Loucy (cell line): ENCODE results near the gene CD79A.
A peak's percentile ranks its signal among the peaks of the same experiment; 100 is the strongest.

Experiments used
- H2AFZ ChIP-seq: fragments of 200-600 bp; sonication (generic); 2 replicates; pipeline ENCODE4 v1.6.0; 2016; ENCODE audit warnings: antibody characterized with exemption, mild to moderate bottlenecking, low read length, moderate library complexity
- H3F3A ChIP-seq: fragments of 200-600 bp; 2 replicates; pipeline ENCODE4 v1.6.0; 2016; ENCODE audit warnings: antibody characterized with exemption, low read depth, mild to moderate bottlenecking
- H3K27me3 ChIP-seq: fragments of 200-600 bp; sonication (generic); 2 replicates; pipeline ENCODE4 v1.6.1; 2014; ENCODE audit warnings: low read length, mild to moderate bottlenecking; ENCODE audit not compliant: insufficient read depth, poor library complexity, severe bottlenecking
- H3K36me3 ChIP-seq: fragments of 200-600 bp; sonication (generic); 2 replicates; pipeline ENCODE4 v1.6.1; 2016; ENCODE audit warnings: low read length; ENCODE audit not compliant: insufficient read depth
- H3K4me1 ChIP-seq: fragments of 200-600 bp; sonication (generic); 2 replicates; pipeline ENCODE4 v1.5.1; 2014; ENCODE audit warnings: low read length, mild to moderate bottlenecking; ENCODE audit not compliant: insufficient read depth, poor library complexity, severe bottlenecking
- H3K4me2 ChIP-seq: fragments of 200-600 bp; sonication (generic); 2 replicates; pipeline ENCODE4 v1.6.0; 2014; ENCODE audit warnings: antibody characterized with exemption, low read length, low read depth, mild to moderate bottlenecking; ENCODE audit not compliant: poor library complexity, severe bottlenecking
- H3K4me3 ChIP-seq: fragments of 200-600 bp; sonication (generic); 2 replicates; pipeline ENCODE4 v1.5.1; 2014; ENCODE audit warnings: low read length, mild to moderate bottlenecking, mixed read lengths; ENCODE audit not compliant: poor library complexity, severe bottlenecking
- H3K79me2 ChIP-seq: fragments of 200-600 bp; sonication (generic); 2 replicates; pipeline ENCODE4 v1.6.1; 2014; ENCODE audit warnings: low read length; ENCODE audit not compliant: insufficient read depth
- H3K9ac ChIP-seq: fragments of 200-600 bp; sonication (generic); 2 replicates; pipeline ENCODE4 v1.6.0; 2014; ENCODE audit warnings: mild to moderate bottlenecking, low read depth, low read length, moderate library complexity; ENCODE audit not compliant: poor library complexity, severe bottlenecking
- H3K9me2 ChIP-seq: fragments of 200-600 bp; sonication (generic); replicated peaks from 2 replicates; pipeline ENCODE4 v1.6.1; 2016; ENCODE audit warnings: low read depth, low read length, mixed read lengths
- H3K9me3 ChIP-seq: fragments of 200-600 bp; sonication (generic); 2 replicates; pipeline ENCODE4 v1.6.1; 2014; ENCODE audit warnings: mild to moderate bottlenecking, antibody characterized with exemption, low read length, low read depth; ENCODE audit not compliant: insufficient read depth
- H4K20me1 ChIP-seq: fragments of 200-600 bp; sonication (generic); 2 replicates; pipeline ENCODE4 v1.6.0; 2014; ENCODE audit warnings: antibody characterized with exemption, low read length, mild to moderate bottlenecking; ENCODE audit not compliant: insufficient read depth, poor library complexity, severe bottlenecking
- EZH2phosphoT487 ChIP-seq: fragments of 200-600 bp; IDR thresholded peaks from 2 replicates; pipeline ENCODE4 v1.6.1; 2018; ENCODE audit warnings: antibody characterized with exemption, mild to moderate bottlenecking, moderate library complexity, borderline replicate concordance
- TF ChIP-seq, protein P1 (sequence below): fragments of 200-600 bp; sonication (generic); conservative IDR thresholded peaks from 2 replicates; pipeline ENCODE4 v1.5.1; 2014; ENCODE audit warnings: mild to moderate bottlenecking, antibody characterized with exemption, low read length

Gene CD79A

DNA sequence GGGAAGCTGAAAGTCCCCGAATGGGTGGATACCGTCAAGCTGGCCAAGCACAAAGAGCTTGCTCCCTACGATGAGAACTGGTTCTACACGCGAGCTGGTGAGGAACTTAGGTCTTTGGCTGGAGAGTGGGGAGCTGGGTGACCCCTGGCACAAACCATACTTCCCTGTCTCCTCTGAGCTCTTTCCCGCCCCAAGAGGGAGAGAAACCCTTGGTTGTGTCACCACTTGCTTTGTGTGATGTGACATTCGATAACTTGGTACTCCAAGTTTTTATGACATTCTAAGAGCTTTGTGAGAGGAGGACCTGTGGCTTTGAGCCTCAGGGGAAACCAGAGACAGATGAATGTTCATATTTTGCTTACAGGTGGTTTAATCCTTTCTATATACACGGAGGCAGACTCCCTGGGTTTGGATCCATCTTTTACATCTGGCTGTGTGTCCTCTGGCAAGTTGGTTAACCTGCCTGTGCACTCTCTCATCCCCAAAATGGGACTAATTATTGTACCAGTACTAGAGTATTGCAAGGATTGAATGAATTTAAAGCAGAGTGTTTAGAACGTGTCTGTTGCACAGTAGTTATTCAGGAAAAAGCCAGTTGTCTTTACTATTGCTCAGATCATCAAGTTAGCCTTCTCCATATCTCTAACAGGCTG, 15.8 kb upstream of the CD79A start:
- H3K4me2 ChIP-seq = peak overlapping the region; percentile 92
- peak overlapping the region; percentile 93 for H3K4me3 ChIP-seq
- peaks cover 47% of the 10 kb centered on the region for H3K4me1 ChIP-seq
- no peak overlapping the region for H2AFZ ChIP-seq
- TF ChIP-seq EZH2phosphoT487 = no peak
- TF ChIP-seq, protein P1, sequence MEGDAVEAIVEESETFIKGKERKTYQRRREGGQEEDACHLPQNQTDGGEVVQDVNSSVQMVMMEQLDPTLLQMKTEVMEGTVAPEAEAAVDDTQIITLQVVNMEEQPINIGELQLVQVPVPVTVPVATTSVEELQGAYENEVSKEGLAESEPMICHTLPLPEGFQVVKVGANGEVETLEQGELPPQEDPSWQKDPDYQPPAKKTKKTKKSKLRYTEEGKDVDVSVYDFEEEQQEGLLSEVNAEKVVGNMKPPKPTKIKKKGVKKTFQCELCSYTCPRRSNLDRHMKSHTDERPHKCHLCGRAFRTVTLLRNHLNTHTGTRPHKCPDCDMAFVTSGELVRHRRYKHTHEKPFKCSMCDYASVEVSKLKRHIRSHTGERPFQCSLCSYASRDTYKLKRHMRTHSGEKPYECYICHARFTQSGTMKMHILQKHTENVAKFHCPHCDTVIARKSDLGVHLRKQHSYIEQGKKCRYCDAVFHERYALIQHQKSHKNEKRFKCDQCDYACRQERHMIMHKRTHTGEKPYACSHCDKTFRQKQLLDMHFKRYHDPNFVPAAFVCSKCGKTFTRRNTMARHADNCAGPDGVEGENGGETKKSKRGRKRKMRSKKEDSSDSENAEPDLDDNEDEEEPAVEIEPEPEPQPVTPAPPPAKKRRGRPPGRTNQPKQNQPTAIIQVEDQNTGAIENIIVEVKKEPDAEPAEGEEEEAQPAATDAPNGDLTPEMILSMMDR = no peak
- H3K9me2 ChIP-seq = no peaks in the 10 kb centered on the region
- H3K9me3 ChIP-seq = no peaks in the 10 kb centered on the region
- peaks cover 55% of the 10 kb centered on the region for H4K20me1 ChIP-seq
- H3K9ac ChIP-seq = peak overlapping the region; percentile 100
- H3K36me3 ChIP-seq = peaks cover 41% of the 10 kb centered on the region
- H3K27me3 ChIP-seq = peaks cover 5% of the 10 kb centered on the region
- no peaks in the 10 kb centered on the region for H3F3A ChIP-seq
- peaks cover 60% of the 10 kb centered on the region for H3K79me2 ChIP-seq

DNA sequence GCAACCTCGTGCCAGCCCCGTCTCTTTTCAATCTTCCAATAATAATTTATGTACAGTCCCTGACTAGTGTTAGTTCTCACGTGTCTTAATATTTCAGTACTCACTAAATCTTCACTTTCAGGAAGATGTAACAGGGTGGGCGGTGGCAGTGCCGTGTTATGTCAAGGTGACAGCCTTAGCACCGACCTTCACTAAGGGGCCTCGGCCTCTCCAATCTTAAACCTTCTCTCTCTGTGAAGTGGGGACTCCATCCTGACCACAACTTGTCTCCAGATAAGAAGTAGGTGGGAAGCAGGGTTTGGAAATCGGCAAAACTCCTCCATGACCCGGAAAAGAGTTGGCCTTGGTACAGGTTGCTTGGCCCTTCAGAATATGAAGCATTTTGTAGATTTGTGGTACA, 15.2 kb upstream of the CD79A start:
- Histone ChIP-seq H3K4me2 (peak overlapping the region; percentile 92), H3K4me1 (peaks cover 50% of the 10 kb centered on the region), H3K27me3 (peaks cover 5% of the 10 kb centered on the region), H3F3A (no peaks in the 10 kb centered on the region), H3K79me2 (peaks cover 66% of the 10 kb centered on the region), H3K9me3 (no peaks in the 10 kb centered on the region), H3K9me2 (no peaks in the 10 kb centered on the region), H3K9ac (peak overlapping the region; percentile 100), H3K4me3 (peak overlapping the region; percentile 93), H3K36me3 (peaks cover 44% of the 10 kb centered on the region), H4K20me1 (peaks cover 61% of the 10 kb centered on the region), H2AFZ (no peak overlapping the region)
- TF ChIP-seq, protein P1 = no peak
- no peak for TF ChIP-seq EZH2phosphoT487

DNA sequence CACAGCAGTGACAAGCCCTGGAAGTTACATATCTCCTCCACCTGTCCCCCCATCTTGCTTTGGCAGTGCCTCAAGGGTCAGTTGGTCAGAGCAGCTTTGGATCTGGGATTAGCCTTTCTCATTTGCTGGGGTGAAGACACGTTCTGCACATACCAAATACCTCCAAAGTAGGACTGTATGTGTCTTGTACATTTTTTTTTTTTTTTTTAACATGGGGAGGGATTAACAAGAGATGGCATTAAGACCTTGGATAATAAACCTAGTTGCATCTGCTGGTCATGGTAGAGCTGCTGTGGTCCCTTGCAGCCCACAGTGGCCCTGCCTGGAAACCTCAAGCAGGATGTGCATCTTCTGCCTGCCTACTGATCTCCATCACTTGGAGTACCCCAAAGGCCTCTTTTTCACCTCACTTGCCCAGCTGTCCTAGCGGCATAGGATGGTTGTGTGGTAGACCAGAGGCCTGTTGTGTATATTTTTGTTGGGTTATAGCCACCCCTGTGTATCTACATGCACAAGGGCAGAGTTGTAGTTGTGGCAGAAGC, 14.6 kb upstream of the CD79A start:
- H2AFZ ChIP-seq = no peak overlapping the region
- peaks cover 5% of the 10 kb centered on the region for H3K27me3 ChIP-seq
- peaks cover 67% of the 10 kb centered on the region for H4K20me1 ChIP-seq
- peak overlapping the region; percentile 93 for H3K4me3 ChIP-seq
- peaks cover 48% of the 10 kb centered on the region for H3K36me3 ChIP-seq
- TF ChIP-seq, protein P1 = no peak
- TF ChIP-seq EZH2phosphoT487 = no peak
- H3K9me3 ChIP-seq = no peaks in the 10 kb centered on the region
- peaks cover 73% of the 10 kb centered on the region for H3K79me2 ChIP-seq
- H3K4me2 ChIP-seq = peak overlapping the region; percentile 92
- peaks cover 50% of the 10 kb centered on the region for H3K4me1 ChIP-seq
- no peaks in the 10 kb centered on the region for H3K9me2 ChIP-seq
- no peaks in the 10 kb centered on the region for H3F3A ChIP-seq
- peak overlapping the region; percentile 100 for H3K9ac ChIP-seq
